ENCODE data around the gene SMARCD3.

- TF ChIP-seq CTCF (IDR thresholded peaks at IDR 0.05) (no peak), POLR2A (IDR thresholded peaks at IDR 0.05) (no peak)
Measured at GRCh38 chr7:151247611-151248345, 716 bp downstream of the SMARCD3 start.
